SU-DHL-6 (cell line): ENCODE data around the gene C12orf57.

Source experiments
- H2AFZ ChIP-seq: fragments of 200-600 bp; sonication (generic); 2 replicates; pipeline ENCODE4 v1.6.1; 2014; ENCODE audit warnings: low read depth, mild to moderate bottlenecking, moderate library complexity, mixed read lengths, antibody characterized with exemption, low read length; ENCODE audit not compliant: severe bottlenecking
- H3F3A ChIP-seq: fragments of 200-600 bp; shearing (Covaris generic); 2 replicates; pipeline ENCODE4 v1.6.0; 2016; ENCODE audit warnings: antibody characterized with exemption, mild to moderate bottlenecking; ENCODE audit not compliant: insufficient read depth
- H3K27ac ChIP-seq: fragments of 200-600 bp; sonication (generic); 2 replicates; pipeline ENCODE4 v1.5.1; 2016; ENCODE audit warnings: low read depth, mild to moderate bottlenecking, low read length, moderate library complexity, mixed read lengths
- H3K27me3 ChIP-seq: fragments of 200-600 bp; sonication (generic), shearing (Covaris generic); 2 replicates; pipeline ENCODE4 v1.6.0; 2014; ENCODE audit warnings: mild to moderate bottlenecking, low read length
- H3K36me3 ChIP-seq: fragments of 200-600 bp; sonication (generic); 2 replicates; pipeline ENCODE4 v1.6.1; 2014; ENCODE audit warnings: mild to moderate bottlenecking, low read length, mixed read lengths
- H3K4me2 ChIP-seq: fragments of 300-600, 200-600 bp; shearing (Covaris generic), sonication (generic); 2 replicates; pipeline ENCODE4 v1.6.0; 2014; ENCODE audit warnings: low read length, low read depth, mild to moderate bottlenecking; ENCODE audit not compliant: poor library complexity, severe bottlenecking
- H3K4me3 ChIP-seq: fragments of 200-600 bp; sonication (generic); 2 replicates; pipeline ENCODE4 v1.5.1; 2014; ENCODE audit warnings: antibody characterized with exemption, low read length, mild to moderate bottlenecking, mixed read lengths; ENCODE audit not compliant: insufficient read depth, poor library complexity, severe bottlenecking
- H3K79me2 ChIP-seq: fragments of 200-600 bp; sonication (generic); 2 replicates; pipeline ENCODE4 v1.6.1; 2014; ENCODE audit warnings: mild to moderate bottlenecking, low read length, moderate library complexity; ENCODE audit not compliant: insufficient read depth
- H3K9ac ChIP-seq: fragments of 200-600 bp; sonication (generic); 2 replicates; pipeline ENCODE4 v1.7.0; 2014; ENCODE audit warnings: mild to moderate bottlenecking, low read length
- H3K9me2 ChIP-seq: fragments of 200-600 bp; sonication (generic); replicated peaks from 2 replicates; pipeline ENCODE4 v1.6.1; 2014; ENCODE audit warnings: low read length; ENCODE audit not compliant: insufficient read depth
- H3K9me3 ChIP-seq: fragments of 200-600 bp; sonication (generic); 2 replicates; pipeline ENCODE4 v1.6.1; 2014; ENCODE audit warnings: low read length, mixed read lengths; ENCODE audit not compliant: insufficient read depth
- H4K20me1 ChIP-seq: fragments of 200-600 bp; sonication (generic); 2 replicates; pipeline ENCODE4 v1.6.1; 2014; ENCODE audit warnings: low read depth, mild to moderate bottlenecking, antibody characterized with exemption, low read length, moderate library complexity, mixed read lengths
- CTCF ChIP-seq: fragments of 200-600 bp; sonication (generic); IDR thresholded peaks from one replicate; pipeline ENCODE4 v1.5.1; 2017; ENCODE audit warnings: antibody characterized with exemption, mild to moderate bottlenecking, low read length, moderate library complexity; ENCODE audit not compliant: insufficient read depth, poor library complexity, severe bottlenecking
- EZH2phosphoT487 ChIP-seq: fragments of 200-600 bp; sonication (generic), shearing (Covaris generic); conservative IDR thresholded peaks from 2 replicates; pipeline ENCODE4 v1.6.1; 2018; ENCODE audit warnings: mild to moderate bottlenecking, antibody characterized with exemption, low read length, moderate library complexity, mixed read lengths

The C12orf57 gene

GRCh38 chr12:6978188-6978587 is 34.4 kb downstream of the C12orf57 start:
- no peak overlapping the region for H3K4me3 ChIP-seq
- H3K79me2 ChIP-seq: no peaks in the 10 kb centered on the region
- H3K27me3 ChIP-seq: no peaks in the 10 kb centered on the region
- H4K20me1 ChIP-seq: no peaks in the 10 kb centered on the region
- no peak overlapping the region for H2AFZ ChIP-seq
- no peaks in the 10 kb centered on the region for H3K9me2 ChIP-seq
- no peaks in the 10 kb centered on the region for H3K9me3 ChIP-seq
- H3K9ac ChIP-seq: no peak overlapping the region
- no peak for TF ChIP-seq CTCF
- TF ChIP-seq EZH2phosphoT487: no peak
- H3K4me2 ChIP-seq: no peak overlapping the region
- H3K27ac ChIP-seq: no peak overlapping the region
- peaks cover 7% of the 10 kb centered on the region for H3K36me3 ChIP-seq
- no peaks in the 10 kb centered on the region; the same call in 1 of the 2 replicates for H3F3A ChIP-seq

DNA sequence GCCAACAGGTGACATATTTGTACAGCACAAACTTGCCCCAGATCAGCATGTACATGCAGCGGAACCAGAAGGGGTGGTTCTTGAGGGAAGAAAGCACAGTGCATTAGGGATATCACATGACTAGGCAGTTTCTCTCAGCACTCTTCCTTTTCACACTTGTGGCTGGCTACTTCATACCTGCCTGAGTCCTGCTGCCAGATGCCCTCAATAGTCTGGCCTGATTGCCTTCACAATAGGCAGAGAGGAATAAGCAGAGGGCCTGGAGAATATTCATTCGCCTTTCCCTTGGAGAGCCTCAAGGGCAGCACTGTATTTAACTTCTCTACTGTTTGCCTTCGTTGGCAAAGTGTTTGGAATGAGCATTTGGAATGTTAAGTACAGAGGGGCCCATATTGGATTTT is 34.8 kb downstream of the C12orf57 start:
- H3K36me3 ChIP-seq: peaks cover 9% of the 10 kb centered on the region
- no peaks in the 10 kb centered on the region; the same call in 1 of the 2 replicates for H3F3A ChIP-seq
- H3K4me2 ChIP-seq: no peak overlapping the region
- no peaks in the 10 kb centered on the region for H3K79me2 ChIP-seq
- no peak for TF ChIP-seq EZH2phosphoT487
- TF ChIP-seq CTCF: no peak
- H3K27ac ChIP-seq: no peak overlapping the region
- H3K9me3 ChIP-seq: no peaks in the 10 kb centered on the region
- H3K4me3 ChIP-seq: no peak overlapping the region
- H3K9me2 ChIP-seq: no peaks in the 10 kb centered on the region
- no peak overlapping the region for H3K9ac ChIP-seq
- H3K27me3 ChIP-seq: no peaks in the 10 kb centered on the region
- no peaks in the 10 kb centered on the region for H4K20me1 ChIP-seq
- H2AFZ ChIP-seq: no peak overlapping the region

DNA sequence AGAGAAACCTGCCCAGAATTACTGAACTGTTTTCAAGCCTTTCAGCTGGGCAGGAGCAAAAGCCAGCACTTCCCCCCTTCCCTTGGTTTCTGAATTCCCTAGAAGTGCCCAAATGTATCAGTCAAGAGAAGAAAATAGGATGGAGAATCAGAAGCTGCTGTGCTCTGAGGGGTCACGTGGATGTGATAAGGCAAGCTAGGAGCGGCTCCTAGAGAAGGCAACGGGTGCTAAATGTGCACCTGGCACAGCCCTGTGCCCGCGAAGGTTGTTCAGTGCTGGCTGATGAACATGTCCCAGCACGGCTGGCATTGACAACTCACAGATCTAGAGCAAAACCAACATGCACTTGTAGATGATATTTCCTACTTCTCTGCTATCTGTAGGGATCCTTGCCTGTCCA is 35.2 kb downstream of the C12orf57 start:
- Histone ChIP-seq H3K9ac (no peak overlapping the region), H3K27me3 (no peaks in the 10 kb centered on the region), H3F3A (no peaks in the 10 kb centered on the region; the same call in 1 of the 2 replicates), H3K4me3 (no peak overlapping the region), H3K4me2 (no peak overlapping the region), H3K36me3 (peaks cover 9% of the 10 kb centered on the region), H4K20me1 (no peaks in the 10 kb centered on the region), H3K9me2 (no peaks in the 10 kb centered on the region), H2AFZ (no peak overlapping the region), H3K9me3 (no peaks in the 10 kb centered on the region), H3K27ac (no peak overlapping the region), H3K79me2 (no peaks in the 10 kb centered on the region)
- no peak for TF ChIP-seq CTCF
- no peak for TF ChIP-seq EZH2phosphoT487

DNA sequence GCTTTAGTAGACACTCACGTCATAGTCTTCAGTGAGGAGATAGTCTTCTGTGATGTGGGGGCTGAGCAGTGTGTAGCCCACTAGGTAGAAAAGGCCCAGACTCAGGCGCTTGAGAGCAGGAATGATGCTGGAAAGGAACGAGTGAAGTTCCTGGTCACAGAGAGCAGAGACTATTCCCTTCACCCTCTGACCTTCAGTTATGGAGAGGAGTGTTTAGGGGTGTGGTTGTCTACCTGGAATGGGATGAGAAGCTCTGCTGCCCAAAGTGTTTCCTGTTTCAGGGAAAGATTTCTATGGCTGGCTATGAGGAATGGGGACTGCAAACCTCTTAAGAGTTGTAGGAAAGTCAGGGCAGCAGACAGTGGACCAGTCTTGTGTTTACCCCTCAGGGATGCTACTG is 35.6 kb downstream of the C12orf57 start:
- Histone ChIP-seq H3K4me3 (no peak overlapping the region), H3K27ac (no peak overlapping the region), H3K4me2 (no peak overlapping the region), H3K79me2 (no peaks in the 10 kb centered on the region), H3K27me3 (no peaks in the 10 kb centered on the region), H3F3A (no peaks in the 10 kb centered on the region; the same call in 1 of the 2 replicates), H4K20me1 (no peaks in the 10 kb centered on the region), H3K36me3 (peaks cover 9% of the 10 kb centered on the region), H3K9me2 (no peaks in the 10 kb centered on the region), H3K9me3 (no peaks in the 10 kb centered on the region), H2AFZ (no peak overlapping the region), H3K9ac (no peak overlapping the region)
- no peak for TF ChIP-seq EZH2phosphoT487
